Ovary (tissue), 9 donors: ENCODE measurements around the gene PRELID2. TPM values are rescaled to one million over a fixed set of nuclear protein-coding genes. Genes with fewer than 3 reads are reported as not detected.
"Not testable (repeated sequence)": the region's sequence is repeated elsewhere in the genome, so short reads cannot be mapped to it uniquely, and the experiment has no call there.

Experiments used
- DNase-seq, 5 donors: peaks; one replicate each; pipeline ENCODE4 v3.0.0-alpha.2; 2019 to 2020
- H3K27ac ChIP-seq, 2 donors: fragments of 200-600 bp; one replicate each; pipeline versions ENCODE4 v1.5.1 to v1.8.0; 2019 to 2022
- H3K27me3 ChIP-seq: fragments of 200-600 bp; one replicate; pipeline ENCODE4 v1.8.0; 2022
- H3K36me3 ChIP-seq: fragments of 200-600 bp; sonication (generic); one replicate; pipeline ENCODE4 v1.5.1; 2019
- H3K4me1 ChIP-seq: one replicate; pipeline ENCODE4 v1.8.1; 2013; ENCODE audit warnings: mild to moderate bottlenecking, moderate library complexity; ENCODE audit not compliant: insufficient read depth
- H3K4me3 ChIP-seq: fragments of 200-600 bp; sonication (generic); one replicate; pipeline ENCODE4 v1.5.1; 2017
- H3K9me3 ChIP-seq, 2 donors: fragments of 200-600 bp in 1 of 2; sonication (generic) in 1 of 2; one replicate each; pipeline versions ENCODE4 v1.5.1 to v1.8.1; 2013 to 2019; ENCODE audit warnings: mild to moderate bottlenecking in 1 of 2, moderate library complexity in 1 of 2
- CTCF ChIP-seq, 3 donors: fragments of 450-650 bp in 2 of 3; fragments of 200-600 bp in 1 of 3; IDR thresholded peaks; one replicate each; pipeline versions ENCODE4 v1.5.1 to v1.8.0; 2016 to 2022; ENCODE audit warnings: antibody characterized with exemption in 3 of 3, mild to moderate bottlenecking in 1 of 3
- EP300 ChIP-seq: sonication (generic); formaldehyde crosslinking; IDR thresholded peaks from one replicate; pipeline ENCODE4 v1.6.1; 2017; ENCODE audit warnings: antibody characterized with exemption
- POLR2A ChIP-seq: fragments of 450-650 bp; IDR thresholded peaks from one replicate; pipeline ENCODE4 v1.6.1; 2017; ENCODE audit warnings: antibody characterized with exemption, mild to moderate bottlenecking, moderate library complexity
- WGBS, 3 donors: extraction: QIAGEN DNeasy Blood & Tissue Kit in 1 of 3; methylation state at CpG; one replicate each; pipeline versions ENCODE4 v1.1.5 to v1.1.7; 2013 to 2017; 5-methylcytosine and 5-hydroxymethylcytosine counted together
- intact Hi-C, 4 donors: fragments of 100-400 bp; cut with DNase I; formaldehyde crosslinking; loops; one replicate each; pipeline versions ENCODE4 v1.11.0 to v1.15.1; 2022 to 2023
- polyA plus RNA-seq, 2 donors: library from polyadenylated mRNA; stranded (reverse); fragments of 200-250 nt in 1 of 2; fragments of 350-450 nt in 1 of 2; fragmentation: Illumina TruSeq in 1 of 2; extraction: RNeasy Lipid Tissue Mini Kit (QIAGEN cat#74804) in 1 of 2; gene quantifications; one replicate each; pipeline ENCODE4 v1.2.3, GENCODE V29; 2013 to 2014
- total RNA-seq, 7 donors: library from RNA; depleted of rRNA in 2 of 7; stranded (reverse); fragments of >200 nt in 2 of 7; fragmentation: NEBNext Ultra II Directional in 3 of 7; extraction: Animal tissue kit (Norgen Biotek cat#: 25700) in 3 of 7; gene quantifications; one replicate each; pipeline versions ENCODE4 v1.1.0 to v1.2.4, GENCODE V29; 2016 to 2023
- donor health status: DM: no; HTN: no; CAD: no; lungs with moderate emphysema.
- donor health status: DM: no; HTN: no; CAD: no.
- donor health status: Bipolar disorder and iron deficiency.
- donor health status: DM: yes; HTN: yes; CAD: no.
- donor health status: DM: no; HTN: no; CAD: no.
- donor health status: DM: yes; HTN: yes; CAD: no.

The PRELID2 gene
- total and polyA plus RNA-seq, 9 donors = 5.4 to 49.7 (median 28.4) TPM

DNA sequence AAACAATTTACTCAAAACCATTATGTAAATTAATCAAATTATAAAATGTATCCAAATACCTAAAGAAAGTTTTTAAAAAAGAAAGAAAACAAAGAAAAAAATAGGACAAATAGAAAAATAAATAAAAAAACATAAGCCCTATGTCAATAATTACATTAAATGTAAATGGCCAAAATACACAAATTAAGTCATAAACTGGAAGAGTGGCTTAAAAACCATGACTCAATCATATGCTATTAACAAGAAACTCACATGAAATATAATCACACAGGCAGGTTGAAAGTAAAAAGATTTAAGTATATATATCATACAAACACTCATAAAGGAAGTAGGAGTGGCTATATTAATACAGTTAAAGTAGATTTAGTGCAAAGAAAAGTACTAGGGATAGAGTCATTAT lies 95.3 kb downstream of the PRELID2 start:
- no peak for DNase-seq
- no peaks in the 10 kb centered on the region for H3K27me3 ChIP-seq
- H3K36me3 ChIP-seq = no peaks in the 10 kb centered on the region
- no peaks in the 10 kb centered on the region for H3K4me1 ChIP-seq
- no peak overlapping the region for H3K27ac ChIP-seq
- no peak overlapping the region for H3K4me3 ChIP-seq
- H3K9me3 ChIP-seq = no peaks in the 10 kb centered on the region
- intact Hi-C loops = no loop called here
- no peak for TF ChIP-seq POLR2A

GRCh38 chr5:145738227-145738626 lies 96.9 kb downstream of the PRELID2 start:
- DNase-seq = no peak
- H3K4me3 ChIP-seq = no peak overlapping the region
- TF ChIP-seq POLR2A (no peak), EP300 (no peak), CTCF (IDR thresholded peaks at IDR 0.05) (no peak)
- intact Hi-C loops = no loop called here
- no peaks in the 10 kb centered on the region for H3K4me1 ChIP-seq
- no peaks in the 10 kb centered on the region for H3K27me3 ChIP-seq
- H3K9me3 ChIP-seq = no peaks in the 10 kb centered on the region
- no peak overlapping the region for H3K27ac ChIP-seq
- no peaks in the 10 kb centered on the region for H3K36me3 ChIP-seq

GRCh38 chr5:145737578-145737977 lies 97.6 kb downstream of the PRELID2 start:
- no peaks in the 10 kb centered on the region for H3K9me3 ChIP-seq
- no peak overlapping the region for H3K27ac ChIP-seq
- DNase-seq = no peak
- TF ChIP-seq POLR2A = no peak
- no peak for TF ChIP-seq EP300
- no peak for TF ChIP-seq CTCF (IDR thresholded peaks at IDR 0.05)
- no peaks in the 10 kb centered on the region for H3K36me3 ChIP-seq
- H3K27me3 ChIP-seq = no peaks in the 10 kb centered on the region
- no peak overlapping the region for H3K4me3 ChIP-seq
- no peaks in the 10 kb centered on the region for H3K4me1 ChIP-seq
- WGBS, 3 donors = 98 to 100% (median 100%) methylated on average over 1 of the region's 1 CpG
- intact Hi-C loops = no loop called here

GRCh38 chr5:145729956-145730355 lies 105.2 kb downstream of the PRELID2 start:
- H3K4me1 ChIP-seq, H3K9me3 ChIP-seq, DNase-seq, H3K27ac ChIP-seq, intact Hi-C loops, H3K4me3 ChIP-seq, H3K36me3 ChIP-seq, H3K27me3 ChIP-seq: not testable (repeated sequence)
- WGBS, 3 donors = 84 to 90% (median 85%) methylated on average over 1 of the region's 1 CpG

- intact Hi-C loops = no loop called here
- 11 to 17% (median 15%) methylated on average over 1 of the region's 1 CpG for WGBS, 3 donors
- no peaks in the 10 kb centered on the region for H3K27me3 ChIP-seq
- no peaks in the 10 kb centered on the region for H3K36me3 ChIP-seq
- no peak for TF ChIP-seq CTCF (IDR thresholded peaks at IDR 0.05)
- no peak for TF ChIP-seq POLR2A
- TF ChIP-seq EP300 = no peak
- peaks cover 0 to 6% of the 10 kb centered on the region in 2 donors for H3K9me3 ChIP-seq
- no peak overlapping the region for H3K4me3 ChIP-seq
- H3K27ac ChIP-seq = no peak overlapping the region
- H3K4me1 ChIP-seq = no peaks in the 10 kb centered on the region
- no peak for DNase-seq
These were observed 111.6 kb downstream of the PRELID2 start for GRCh38 chr5:145723516-145723915.

GRCh38 chr5:145718956-145719355 lies 116.2 kb downstream of the PRELID2 start:
- TF ChIP-seq EP300 (no peak), CTCF (IDR thresholded peaks at IDR 0.05) (no peak), POLR2A (no peak)
- no peak overlapping the region for H3K27ac ChIP-seq
- intact Hi-C loops = no loop called here
- H3K36me3 ChIP-seq = no peaks in the 10 kb centered on the region
- 93 to 98% (median 95%) methylated on average over 1 of the region's 1 CpG for WGBS, 3 donors
- no peaks in the 10 kb centered on the region for H3K9me3 ChIP-seq
- no peaks in the 10 kb centered on the region for H3K27me3 ChIP-seq
- no peaks in the 10 kb centered on the region for H3K4me1 ChIP-seq
- no peak for DNase-seq
- no peak overlapping the region for H3K4me3 ChIP-seq
